ENCODE data around the gene PIGW.

Gene PIGW

DNA sequence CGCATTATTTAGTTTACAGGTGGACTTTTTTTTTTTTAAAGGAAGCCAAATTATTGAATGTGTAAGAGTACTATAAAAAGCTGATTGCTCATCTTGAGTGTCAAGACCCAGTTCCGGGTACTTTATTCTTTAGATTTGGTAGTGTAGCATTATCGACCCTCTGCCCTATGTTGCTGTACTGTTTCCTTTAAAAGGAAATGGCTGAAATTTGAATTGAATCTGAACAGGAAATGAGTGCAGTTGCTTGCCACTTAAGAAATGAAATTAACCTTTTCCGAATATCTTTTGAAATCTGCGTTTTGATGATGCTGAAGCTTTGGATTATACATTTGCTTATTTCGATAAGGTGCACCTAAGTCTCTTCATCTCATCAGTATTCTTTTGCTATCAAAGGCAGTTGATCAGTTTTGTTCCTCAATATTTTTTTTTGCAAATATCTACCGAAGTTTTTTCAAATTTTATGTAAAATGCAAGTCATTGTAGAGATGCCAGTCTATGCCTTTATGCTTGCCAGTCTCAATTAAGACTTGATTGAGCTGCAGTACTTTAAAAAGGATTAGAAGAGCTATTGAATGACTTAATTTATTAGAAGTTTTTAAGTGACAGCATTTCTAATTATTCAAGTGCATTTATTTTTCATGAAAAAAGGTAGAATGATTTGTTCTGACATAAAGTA lies 11.8 kb downstream of the PIGW start:
- no peak for DNase-seq

DNA sequence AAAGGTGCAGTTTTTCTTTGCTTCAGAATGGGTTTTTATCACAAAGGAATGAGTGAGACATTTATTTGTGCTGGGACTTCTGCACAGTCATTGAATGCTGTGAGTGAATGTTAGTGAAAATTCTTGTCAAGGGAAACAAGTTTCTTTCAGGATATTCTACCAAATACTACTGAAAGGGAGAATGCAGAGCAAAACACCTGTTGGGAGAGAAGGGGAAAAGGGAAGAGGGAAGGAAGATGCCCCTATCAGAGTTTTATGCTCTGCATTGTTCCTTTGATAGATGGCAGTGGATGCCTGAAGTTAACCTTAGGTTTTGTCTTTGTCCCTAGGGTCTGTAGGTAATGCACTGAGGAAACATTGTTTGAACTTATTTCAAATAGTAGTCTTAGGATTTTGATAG lies 13.0 kb downstream of the PIGW start:
- DNase-seq, result no peak

DNA sequence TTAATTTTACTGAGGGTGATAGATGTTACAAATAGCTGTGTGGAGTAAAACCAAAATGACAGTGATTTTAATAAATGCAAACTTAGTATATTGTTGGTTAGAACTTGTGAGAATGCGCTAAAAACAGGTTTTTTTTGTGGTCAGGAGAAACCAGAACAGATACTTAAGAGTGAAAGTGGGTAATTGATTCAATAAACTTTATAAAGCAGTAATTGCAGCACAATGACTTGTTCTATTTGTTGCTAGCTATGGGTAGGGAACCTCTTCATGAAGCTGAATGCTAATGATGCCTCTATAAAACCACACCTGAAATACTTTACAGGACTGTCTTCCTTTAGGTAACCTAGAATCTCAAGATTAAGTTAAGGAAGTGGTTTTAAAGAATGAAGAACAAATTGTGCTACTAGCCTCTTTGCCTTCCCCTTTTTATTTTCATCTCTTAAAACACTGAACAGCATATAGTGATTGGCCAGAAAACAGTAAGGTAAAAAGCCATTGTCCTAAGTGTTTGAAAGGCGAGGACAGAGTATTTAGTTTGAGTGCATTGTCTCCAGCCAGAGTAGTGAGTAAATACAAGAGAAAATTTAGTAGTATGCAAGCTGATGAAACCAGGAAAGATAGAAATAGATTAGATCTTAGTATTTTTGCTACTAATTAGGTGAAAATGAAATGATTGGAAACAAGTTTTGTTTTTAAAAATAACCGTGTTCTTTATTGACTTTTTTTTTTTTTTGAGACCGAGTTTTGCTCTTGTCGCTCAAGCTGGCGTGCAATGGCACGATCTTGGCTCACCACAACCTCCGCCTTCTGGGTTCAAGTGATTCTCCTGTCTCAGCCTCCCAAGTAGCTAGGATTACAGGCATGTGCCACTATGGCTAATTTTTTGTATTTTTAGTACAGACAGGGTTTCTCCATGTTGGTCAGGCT lies 16.0 kb downstream of the PIGW start:
- DNase-seq, result no peak

DNA sequence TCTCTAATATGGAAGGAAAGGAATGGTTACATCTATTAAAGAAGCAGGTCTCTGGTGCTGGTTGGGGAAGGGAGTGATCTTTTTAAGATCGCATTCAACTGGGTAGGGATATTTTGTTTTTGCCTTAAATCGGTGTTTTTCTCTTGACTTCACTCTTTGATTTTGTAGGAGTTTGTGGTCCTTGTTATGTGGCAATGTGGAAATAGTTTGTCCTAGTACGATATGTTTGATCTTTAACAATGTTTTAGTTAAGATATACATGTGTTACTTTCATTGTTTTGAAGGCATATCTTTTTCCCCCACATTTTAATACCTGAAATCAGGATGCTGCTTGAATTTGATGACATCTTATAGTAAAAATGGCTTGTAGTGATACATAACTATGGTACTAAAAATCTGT lies 18.7 kb downstream of the PIGW start:
- DNase-seq, result no peak

DNA sequence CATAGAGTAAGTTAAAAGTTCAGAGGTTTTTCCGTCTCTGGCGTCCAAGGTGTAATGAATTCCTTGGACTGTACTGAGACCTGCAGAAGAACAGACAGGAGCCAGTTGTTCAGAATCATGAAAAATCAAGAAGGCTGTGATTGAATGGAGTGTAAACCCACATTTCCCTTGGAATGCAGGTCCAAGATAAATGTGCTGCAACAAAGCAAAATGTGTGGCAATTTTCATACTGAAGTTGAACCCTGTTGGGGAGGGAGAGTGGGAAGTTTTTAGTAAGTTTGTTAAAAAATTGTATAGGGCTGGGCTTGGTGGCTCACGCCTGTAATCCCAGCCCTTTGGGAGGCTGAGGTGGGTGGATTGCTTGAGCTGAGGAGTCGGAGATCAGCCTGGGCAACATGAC lies 31.3 kb downstream of the PIGW start:
- DNase-seq, result no peak

DNA sequence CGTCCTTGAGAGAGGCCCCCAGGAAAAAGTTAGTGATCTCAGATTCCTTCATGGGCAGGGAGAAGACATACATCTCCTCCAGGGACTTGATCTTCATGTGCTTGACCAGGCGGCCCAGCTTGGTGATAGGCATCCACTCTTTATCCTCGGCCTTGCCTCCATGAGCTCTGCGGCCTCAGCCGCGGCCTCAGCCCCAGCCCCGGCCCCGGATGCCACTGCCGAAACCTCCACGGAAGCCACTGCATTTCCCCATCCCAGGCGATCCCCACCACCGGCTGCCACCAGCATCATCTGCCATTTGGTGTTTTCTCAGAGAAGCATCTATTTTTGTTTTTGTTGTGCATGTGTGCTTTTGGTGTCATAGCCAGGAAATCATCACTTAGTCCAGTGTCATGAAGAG lies 40.2 kb downstream of the PIGW start:
- no peak for DNase-seq

DNA sequence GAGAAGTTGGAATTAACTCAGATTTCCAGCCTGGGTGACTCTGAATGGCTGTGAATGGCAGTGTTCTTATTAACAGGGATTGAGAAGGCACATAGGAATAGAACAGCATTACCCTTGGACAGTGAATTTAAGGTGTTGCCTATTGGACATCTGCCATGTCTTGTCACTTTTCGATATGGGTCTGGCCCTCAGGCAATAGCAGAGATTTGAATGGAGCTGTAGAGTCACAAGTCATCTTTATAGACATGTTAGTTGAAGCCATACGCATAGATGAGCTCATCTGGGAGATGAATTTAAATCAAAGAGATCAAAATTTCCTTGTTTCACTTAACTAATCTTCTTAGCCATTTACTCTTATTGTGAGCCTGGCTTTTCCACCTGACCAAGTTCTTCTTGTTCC lies 42.0 kb downstream of the PIGW start:
- no peak for DNase-seq

DNA sequence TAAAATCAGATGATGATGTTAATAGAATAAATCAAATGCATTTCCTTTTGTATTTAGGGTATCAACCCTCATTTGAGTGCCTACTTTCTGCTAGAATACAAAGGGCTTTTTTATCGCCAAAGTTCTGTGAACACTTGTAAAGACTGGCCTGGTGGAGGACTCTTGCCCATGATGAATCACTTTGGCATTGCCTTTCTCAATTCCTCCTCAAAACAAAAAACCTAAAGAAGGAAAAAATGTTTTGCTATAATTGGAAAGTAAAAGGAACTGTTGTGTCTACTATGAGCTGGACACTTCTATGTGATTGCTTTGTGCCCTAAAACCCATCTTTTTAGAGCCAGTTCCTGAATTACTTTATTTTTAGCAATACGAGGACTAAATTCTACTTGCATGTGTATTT lies 43.9 kb downstream of the PIGW start:
- no peak for DNase-seq

DNA sequence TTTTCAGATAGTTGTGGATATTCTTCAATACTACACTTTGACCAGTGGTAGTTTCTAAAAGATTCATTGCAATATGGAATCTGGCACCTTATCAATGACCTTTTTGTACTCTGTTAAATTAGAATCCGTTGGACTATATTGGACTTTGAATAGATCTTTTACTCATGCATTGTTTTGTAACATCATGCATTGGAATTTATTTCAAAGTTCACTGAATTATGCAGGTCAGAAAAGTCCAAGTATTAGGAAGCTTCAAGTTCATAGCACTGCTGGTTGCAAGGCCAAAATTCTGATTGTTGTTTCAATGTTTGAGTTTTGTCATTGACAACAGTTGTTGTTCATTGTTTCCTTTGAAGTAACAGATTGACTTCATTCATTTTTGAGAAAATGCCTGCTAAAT lies 49.0 kb downstream of the PIGW start:
- no peak for DNase-seq

DNA sequence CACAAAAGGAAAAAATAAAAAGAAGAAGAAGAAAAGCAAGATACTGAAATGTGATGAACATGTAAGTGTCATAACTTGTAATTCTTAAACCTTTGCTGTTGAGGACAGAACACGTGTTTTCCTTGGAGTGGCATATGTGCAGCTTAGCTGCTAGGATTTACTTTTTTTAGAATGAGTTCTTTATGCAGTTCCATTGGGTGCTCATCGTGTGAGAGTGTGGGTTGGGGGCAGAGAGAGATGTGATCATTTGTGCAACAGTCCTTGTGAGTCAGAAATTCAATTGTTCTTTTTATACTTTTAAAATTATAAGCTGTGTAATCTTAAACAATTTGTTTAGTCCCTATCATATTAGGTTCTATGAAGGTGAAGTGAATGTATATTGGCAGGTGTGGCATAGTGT lies 51.4 kb downstream of the PIGW start:
- DNase-seq, result no peak

Measured in GOT3 (cell line).